Glutamatergic neuron (in vitro differentiated cells): ENCODE data around the gene OTUB2. TPM values are rescaled to one million over a fixed set of nuclear protein-coding genes. Genes with fewer than 3 reads are reported as not detected.

Experiments
- DNase-seq: peaks from one replicate; pipeline ENCODE4 v3.0.0; 2022
- H3K27ac Mint-ChIP-seq: one replicate; pipeline ENCODE4 v1.8.0; 2020; ENCODE audit warnings: mild to moderate bottlenecking, mixed read lengths, inconsistent platforms; ENCODE audit not compliant: unreplicated experiment
- H3K27me3 Mint-ChIP-seq: one replicate; pipeline ENCODE4 v1.8.0; 2020; ENCODE audit warnings: mild to moderate bottlenecking, moderate library complexity, mixed read lengths, inconsistent platforms; ENCODE audit not compliant: unreplicated experiment
- H3K36me3 Mint-ChIP-seq: one replicate; pipeline ENCODE4 v1.8.0; 2020; ENCODE audit warnings: mild to moderate bottlenecking, mixed read lengths, inconsistent platforms; ENCODE audit not compliant: unreplicated experiment
- H3K4me1 Mint-ChIP-seq: one replicate; pipeline ENCODE4 v1.8.0; 2020; ENCODE audit warnings: mild to moderate bottlenecking, low read depth, mixed read lengths, inconsistent platforms; ENCODE audit not compliant: unreplicated experiment
- H3K4me3 Mint-ChIP-seq: one replicate; pipeline ENCODE4 v1.8.0; 2020; ENCODE audit warnings: mild to moderate bottlenecking, mixed read lengths, inconsistent platforms; ENCODE audit not compliant: unreplicated experiment
- H3K9me3 Mint-ChIP-seq: one replicate; pipeline ENCODE4 v1.8.0; 2020; ENCODE audit warnings: mild to moderate bottlenecking, moderate library complexity, mixed read lengths, inconsistent platforms; ENCODE audit not compliant: unreplicated experiment
- total RNA-seq: library from RNA; stranded (reverse); fragmentation: NEBNext Ultra II Directional; extraction: Animal tissue kit (Norgen Biotek cat#: 25700); gene quantifications from one replicate; pipeline ENCODE4 v1.2.1, GENCODE V29; 2021; ENCODE audit not compliant: unreplicated experiment
- TF ChIP-seq, protein P1 (sequence below): fragments of 200-600 bp; sonication (generic); IDR thresholded peaks from one replicate; pipeline ENCODE4 v1.5.0; 2021; ENCODE audit not compliant: partially characterized antibody, unreplicated experiment

Gene OTUB2
- total RNA-seq, 1 donor from 2014 or later = 5.5 TPM

DNA sequence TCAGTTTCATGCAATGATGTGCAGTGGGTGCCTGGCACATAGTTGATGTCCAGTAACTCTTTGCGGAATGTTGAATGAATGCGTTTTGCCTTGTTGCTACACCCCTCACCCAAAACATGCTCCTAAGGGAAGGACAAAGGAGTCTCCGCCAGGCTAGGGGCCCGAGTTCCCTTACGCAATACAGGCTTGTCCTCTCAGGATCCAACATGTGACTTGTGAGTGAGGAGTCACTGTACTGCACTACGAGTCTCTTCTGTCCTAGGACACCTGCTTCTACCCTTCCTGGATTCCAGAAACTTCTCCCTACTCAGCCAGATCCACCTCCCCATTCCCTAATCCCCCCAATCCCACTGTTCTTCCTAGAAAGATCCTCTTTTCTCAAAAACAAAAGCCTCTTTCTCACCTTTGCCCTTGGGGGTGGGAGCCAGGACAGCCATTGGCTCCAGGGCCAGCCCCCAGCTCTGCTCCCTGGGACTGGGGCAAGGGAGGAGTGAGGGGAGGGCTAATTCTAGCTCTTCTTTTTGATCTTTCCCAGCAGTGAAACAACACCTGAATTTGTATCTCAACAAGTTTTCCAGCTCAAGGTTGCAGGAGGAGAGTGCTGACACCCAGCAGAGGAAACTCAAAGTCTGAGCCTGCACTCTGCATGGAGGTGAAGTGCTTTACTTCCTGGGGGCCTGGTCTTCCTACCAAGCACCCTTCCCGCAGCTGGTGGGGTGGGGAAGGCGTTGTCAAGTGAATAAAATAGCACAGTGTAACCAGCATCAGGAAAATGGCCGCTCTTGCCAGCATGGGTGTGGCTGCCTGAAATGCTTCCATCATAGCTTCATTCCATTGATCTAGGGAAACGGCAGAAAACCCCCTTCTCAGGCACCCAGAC lies 3.4 kb upstream of the OTUB2 start:
- no peak overlapping the region for H3K4me3 Mint-ChIP-seq
- DNase-seq = no peak
- H3K4me1 Mint-ChIP-seq = peaks cover 6% of the 10 kb centered on the region
- peaks cover 1% of the 10 kb centered on the region for H3K9me3 Mint-ChIP-seq
- peaks cover 1% of the 10 kb centered on the region for H3K27me3 Mint-ChIP-seq
- no peaks in the 10 kb centered on the region for H3K36me3 Mint-ChIP-seq
- H3K27ac Mint-ChIP-seq = no peak overlapping the region
- TF ChIP-seq, protein P1, sequence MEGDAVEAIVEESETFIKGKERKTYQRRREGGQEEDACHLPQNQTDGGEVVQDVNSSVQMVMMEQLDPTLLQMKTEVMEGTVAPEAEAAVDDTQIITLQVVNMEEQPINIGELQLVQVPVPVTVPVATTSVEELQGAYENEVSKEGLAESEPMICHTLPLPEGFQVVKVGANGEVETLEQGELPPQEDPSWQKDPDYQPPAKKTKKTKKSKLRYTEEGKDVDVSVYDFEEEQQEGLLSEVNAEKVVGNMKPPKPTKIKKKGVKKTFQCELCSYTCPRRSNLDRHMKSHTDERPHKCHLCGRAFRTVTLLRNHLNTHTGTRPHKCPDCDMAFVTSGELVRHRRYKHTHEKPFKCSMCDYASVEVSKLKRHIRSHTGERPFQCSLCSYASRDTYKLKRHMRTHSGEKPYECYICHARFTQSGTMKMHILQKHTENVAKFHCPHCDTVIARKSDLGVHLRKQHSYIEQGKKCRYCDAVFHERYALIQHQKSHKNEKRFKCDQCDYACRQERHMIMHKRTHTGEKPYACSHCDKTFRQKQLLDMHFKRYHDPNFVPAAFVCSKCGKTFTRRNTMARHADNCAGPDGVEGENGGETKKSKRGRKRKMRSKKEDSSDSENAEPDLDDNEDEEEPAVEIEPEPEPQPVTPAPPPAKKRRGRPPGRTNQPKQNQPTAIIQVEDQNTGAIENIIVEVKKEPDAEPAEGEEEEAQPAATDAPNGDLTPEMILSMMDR = no peak

DNA sequence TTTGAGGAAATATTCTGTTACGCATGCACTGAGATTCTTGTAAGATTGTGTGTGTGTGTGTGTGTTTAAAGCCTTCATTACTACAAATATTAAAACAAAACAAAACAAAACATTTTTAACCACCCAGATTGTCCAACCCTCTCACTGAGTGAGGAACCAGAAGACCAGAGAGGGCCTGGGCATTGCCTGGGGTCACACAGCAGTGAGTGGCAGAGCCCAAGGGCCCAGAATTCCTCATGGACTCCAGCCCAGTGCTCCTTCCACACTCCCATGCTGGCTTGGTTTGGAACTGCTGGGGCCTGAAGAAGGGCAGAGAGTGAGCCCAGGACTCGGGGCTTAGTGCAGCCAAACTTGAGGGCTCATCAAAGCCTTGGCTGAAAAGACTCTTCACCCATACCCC lies 1.6 kb upstream of the OTUB2 start:
- peaks cover 6% of the 10 kb centered on the region for H3K4me1 Mint-ChIP-seq
- peaks cover 8% of the 10 kb centered on the region for H3K27me3 Mint-ChIP-seq
- no peaks in the 10 kb centered on the region for H3K36me3 Mint-ChIP-seq
- no peak overlapping the region for H3K27ac Mint-ChIP-seq
- no peak overlapping the region for H3K4me3 Mint-ChIP-seq
- no peaks in the 10 kb centered on the region for H3K9me3 Mint-ChIP-seq
- DNase-seq = no peak
- TF ChIP-seq, protein P1 = no peak

DNA sequence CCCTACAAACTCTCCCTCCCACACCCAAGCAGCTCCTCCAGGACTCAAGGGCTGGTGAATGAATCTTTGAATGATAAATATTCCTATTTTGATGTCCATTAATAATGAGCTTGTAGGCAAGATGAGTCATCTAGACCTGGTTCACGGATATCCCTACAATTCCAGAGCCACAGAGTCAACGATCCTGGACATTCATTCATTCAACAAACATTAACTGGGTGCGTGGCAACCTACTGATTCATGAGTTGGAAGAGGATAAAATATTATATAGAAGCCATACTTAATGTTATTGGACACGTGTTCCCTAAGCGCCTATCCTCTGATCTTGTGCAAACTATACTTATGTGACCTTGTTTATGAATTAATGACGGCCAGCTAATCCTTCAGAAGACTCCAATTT lies 420 bp upstream of the OTUB2 start:
- peaks cover 3% of the 10 kb centered on the region for H3K4me1 Mint-ChIP-seq

DNA sequence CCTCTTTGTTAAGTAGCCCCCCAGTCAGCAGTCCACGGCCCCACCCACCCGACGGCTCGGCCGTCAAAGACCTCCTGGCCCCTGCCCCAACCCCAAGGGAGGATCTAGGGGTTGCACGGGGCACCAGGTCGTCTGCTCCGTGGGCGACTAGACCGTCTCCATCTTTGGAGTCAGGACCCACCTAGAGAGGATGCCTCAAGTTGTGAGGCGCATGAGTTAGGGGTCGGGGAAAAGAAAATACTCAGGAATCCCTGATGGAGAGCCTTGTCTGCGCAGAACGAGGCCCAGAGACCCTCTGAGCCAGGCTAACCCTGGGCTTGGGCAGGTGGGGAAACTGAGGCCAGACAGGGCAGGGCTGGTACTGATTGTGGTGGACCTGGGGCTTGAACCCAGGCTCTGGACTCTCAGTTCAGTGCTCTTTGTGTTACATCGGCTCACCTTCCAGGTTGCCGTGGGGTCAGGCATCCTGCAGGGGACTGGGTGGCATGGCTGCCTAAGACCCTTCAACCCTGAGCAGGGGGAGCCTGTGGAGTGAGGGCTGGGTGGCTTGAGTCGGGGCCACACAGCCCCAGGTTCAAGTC lies 839 bp downstream of the OTUB2 start:
- Mint-ChIP-seq H3K9me3 (no peaks in the 10 kb centered on the region), H3K4me1 (peaks cover 3% of the 10 kb centered on the region), H3K27me3 (peaks cover 11% of the 10 kb centered on the region), H3K27ac (no peak overlapping the region), H3K36me3 (no peaks in the 10 kb centered on the region), H3K4me3 (no peak overlapping the region)
- DNase-seq = no peak
- TF ChIP-seq, protein P1 = no peak

More for the DNA sequence above, 420 bp upstream of the OTUB2 start:
- DNase-seq = no peak
- TF ChIP-seq, protein P1 = no peak
- Mint-ChIP-seq H3K9me3 (no peaks in the 10 kb centered on the region), H3K27ac (peak overlapping the region; percentile 1), H3K4me3 (peak overlapping the region; percentile 77), H3K36me3 (no peaks in the 10 kb centered on the region), H3K27me3 (peaks cover 11% of the 10 kb centered on the region)
